Esophagus squamous epithelium (tissue), 4 donors: Measurements from ENCODE around the gene INIP.

Experiments
- POLR2A ChIP-seq, 4 donors: fragments of 450-650 bp; IDR thresholded peaks; one replicate each; pipeline ENCODE4 v1.6.1; 2017; ENCODE audit warnings: antibody characterized with exemption in 4 of 4, mild to moderate bottlenecking in 4 of 4, moderate library complexity in 3 of 4
- TF ChIP-seq, protein P1 (sequence below), 6 experiments: fragments of 450-650 bp in 4 of 6; fragments of 200-600 bp in 2 of 6; sonication (generic) in 2 of 6; IDR thresholded peaks; one replicate each; pipeline ENCODE4 v1.5.1; 2016 to 2019; ENCODE audit warnings: antibody characterized with exemption in 6 of 6, mild to moderate bottlenecking in 4 of 6, moderate library complexity in 4 of 6

DNA sequence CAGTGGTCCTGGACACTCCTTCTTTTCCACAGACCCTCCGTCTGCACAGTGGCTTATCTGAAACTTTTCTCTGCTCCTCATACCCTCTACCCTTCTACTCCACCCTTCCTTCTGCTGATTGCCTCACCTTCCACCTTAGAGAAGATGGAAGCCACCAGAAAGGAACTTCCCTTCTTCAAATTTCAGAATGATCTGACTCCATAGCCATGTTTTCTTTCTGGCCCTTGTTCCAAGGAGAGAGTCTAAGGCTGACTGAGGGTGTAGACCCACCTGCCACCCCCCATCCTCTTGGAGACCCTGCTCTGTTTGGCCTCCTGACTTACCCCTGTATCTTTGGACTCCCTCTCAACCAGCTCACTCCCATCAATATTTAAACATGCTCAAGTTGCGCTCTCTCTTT is 40.0 kb upstream of the INIP start:
- TF ChIP-seq, protein P1, sequence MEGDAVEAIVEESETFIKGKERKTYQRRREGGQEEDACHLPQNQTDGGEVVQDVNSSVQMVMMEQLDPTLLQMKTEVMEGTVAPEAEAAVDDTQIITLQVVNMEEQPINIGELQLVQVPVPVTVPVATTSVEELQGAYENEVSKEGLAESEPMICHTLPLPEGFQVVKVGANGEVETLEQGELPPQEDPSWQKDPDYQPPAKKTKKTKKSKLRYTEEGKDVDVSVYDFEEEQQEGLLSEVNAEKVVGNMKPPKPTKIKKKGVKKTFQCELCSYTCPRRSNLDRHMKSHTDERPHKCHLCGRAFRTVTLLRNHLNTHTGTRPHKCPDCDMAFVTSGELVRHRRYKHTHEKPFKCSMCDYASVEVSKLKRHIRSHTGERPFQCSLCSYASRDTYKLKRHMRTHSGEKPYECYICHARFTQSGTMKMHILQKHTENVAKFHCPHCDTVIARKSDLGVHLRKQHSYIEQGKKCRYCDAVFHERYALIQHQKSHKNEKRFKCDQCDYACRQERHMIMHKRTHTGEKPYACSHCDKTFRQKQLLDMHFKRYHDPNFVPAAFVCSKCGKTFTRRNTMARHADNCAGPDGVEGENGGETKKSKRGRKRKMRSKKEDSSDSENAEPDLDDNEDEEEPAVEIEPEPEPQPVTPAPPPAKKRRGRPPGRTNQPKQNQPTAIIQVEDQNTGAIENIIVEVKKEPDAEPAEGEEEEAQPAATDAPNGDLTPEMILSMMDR (IDR thresholded peaks at IDR 0.05) = no peak
- no peak for TF ChIP-seq POLR2A (IDR thresholded peaks at IDR 0.05)
